ENCODE measurements around the gene CEP112.

CEP112 gene

DNA sequence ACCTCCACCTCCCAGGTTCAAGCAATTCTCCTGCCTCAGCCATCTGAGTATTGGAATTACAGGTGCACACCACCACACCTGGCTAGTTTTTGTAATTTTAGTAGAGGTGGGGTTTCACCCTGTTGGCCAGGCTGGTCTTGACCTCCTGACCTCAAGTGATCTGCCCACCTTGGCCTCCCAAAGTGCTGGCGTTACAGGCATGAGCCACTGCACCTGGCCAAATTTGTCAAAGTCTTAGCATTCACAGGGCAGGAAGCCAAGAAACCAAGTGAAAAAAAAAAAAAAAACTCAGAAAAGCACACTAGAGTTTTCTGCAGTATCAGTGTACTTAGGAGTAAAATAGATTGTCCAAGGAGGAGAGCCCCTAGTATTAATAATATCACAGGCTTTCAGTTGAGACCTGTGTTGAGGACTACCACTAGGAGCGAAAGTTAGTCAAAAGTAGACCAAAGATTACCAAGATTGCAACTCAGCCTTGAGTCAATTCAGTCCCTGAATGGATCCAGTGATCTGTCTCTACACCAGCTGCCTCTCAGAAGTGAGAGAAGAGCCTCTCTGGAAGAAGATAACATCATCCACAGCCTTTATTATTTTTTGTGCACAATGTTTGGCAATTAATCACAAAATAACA, 159.7 kb downstream of the CEP112 start:
- no peak overlapping the region for H3K4me3 ChIP-seq (ENCODE audit: low read depth, low read length)
- TF ChIP-seq, protein P1, sequence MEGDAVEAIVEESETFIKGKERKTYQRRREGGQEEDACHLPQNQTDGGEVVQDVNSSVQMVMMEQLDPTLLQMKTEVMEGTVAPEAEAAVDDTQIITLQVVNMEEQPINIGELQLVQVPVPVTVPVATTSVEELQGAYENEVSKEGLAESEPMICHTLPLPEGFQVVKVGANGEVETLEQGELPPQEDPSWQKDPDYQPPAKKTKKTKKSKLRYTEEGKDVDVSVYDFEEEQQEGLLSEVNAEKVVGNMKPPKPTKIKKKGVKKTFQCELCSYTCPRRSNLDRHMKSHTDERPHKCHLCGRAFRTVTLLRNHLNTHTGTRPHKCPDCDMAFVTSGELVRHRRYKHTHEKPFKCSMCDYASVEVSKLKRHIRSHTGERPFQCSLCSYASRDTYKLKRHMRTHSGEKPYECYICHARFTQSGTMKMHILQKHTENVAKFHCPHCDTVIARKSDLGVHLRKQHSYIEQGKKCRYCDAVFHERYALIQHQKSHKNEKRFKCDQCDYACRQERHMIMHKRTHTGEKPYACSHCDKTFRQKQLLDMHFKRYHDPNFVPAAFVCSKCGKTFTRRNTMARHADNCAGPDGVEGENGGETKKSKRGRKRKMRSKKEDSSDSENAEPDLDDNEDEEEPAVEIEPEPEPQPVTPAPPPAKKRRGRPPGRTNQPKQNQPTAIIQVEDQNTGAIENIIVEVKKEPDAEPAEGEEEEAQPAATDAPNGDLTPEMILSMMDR (IDR thresholded peaks at IDR 0.05; ENCODE audit: control insufficient read depth, extremely low read depth, insufficient read depth), result no peak
- DNase-seq (ENCODE audit: low read depth), result no peak

DNA sequence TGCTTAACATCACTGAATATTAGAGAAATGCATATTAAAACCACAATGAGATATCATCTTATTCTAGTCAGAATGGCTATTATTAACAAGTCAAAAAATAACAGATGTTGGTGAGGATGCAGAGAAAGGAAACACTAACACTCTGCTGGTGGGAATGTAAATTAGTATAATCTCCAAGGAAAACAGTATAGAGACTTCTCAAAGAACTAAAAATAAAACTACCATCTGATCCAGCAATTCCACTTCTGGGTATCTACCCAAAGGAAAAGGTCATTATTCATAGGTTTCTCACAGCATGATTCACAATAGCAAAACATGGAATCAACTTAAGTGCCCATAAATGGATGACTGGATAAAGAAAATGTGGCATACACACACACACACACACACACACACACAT, 166.4 kb downstream of the CEP112 start:
- DNase-seq (ENCODE audit: low read depth), result no peak
- TF ChIP-seq, protein P1 (IDR thresholded peaks at IDR 0.05; ENCODE audit: control insufficient read depth, extremely low read depth, insufficient read depth), result no peak
- no peak overlapping the region for H3K4me3 ChIP-seq (ENCODE audit: low read depth, low read length)

DNA sequence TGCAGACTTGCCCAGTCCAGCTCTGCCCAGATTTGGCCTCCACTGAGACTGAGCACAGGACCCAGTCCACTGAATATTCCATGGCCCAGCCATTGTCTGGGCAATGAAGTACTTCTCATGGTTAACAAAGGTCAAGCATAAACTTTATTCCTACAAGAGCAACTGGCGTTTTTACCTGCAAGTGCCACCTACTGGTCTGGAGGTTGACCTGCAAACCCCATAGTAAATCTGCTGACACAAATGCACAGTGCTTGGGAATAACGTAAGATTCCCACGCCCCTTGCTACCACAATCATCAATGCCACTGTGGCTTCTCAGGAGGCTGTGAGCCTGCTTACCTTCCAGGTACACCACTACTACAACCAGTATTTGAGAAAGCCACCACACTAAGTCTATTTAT, 170.2 kb downstream of the CEP112 start:
- H3K4me3 ChIP-seq (ENCODE audit: low read depth, low read length), result no peak overlapping the region
- TF ChIP-seq, protein P1 (IDR thresholded peaks at IDR 0.05; ENCODE audit: control insufficient read depth, extremely low read depth, insufficient read depth), result 0 out of 2 replicates have a peak, but pooled peaks have one; percentile 11
- no peak for DNase-seq (ENCODE audit: low read depth)

DNA sequence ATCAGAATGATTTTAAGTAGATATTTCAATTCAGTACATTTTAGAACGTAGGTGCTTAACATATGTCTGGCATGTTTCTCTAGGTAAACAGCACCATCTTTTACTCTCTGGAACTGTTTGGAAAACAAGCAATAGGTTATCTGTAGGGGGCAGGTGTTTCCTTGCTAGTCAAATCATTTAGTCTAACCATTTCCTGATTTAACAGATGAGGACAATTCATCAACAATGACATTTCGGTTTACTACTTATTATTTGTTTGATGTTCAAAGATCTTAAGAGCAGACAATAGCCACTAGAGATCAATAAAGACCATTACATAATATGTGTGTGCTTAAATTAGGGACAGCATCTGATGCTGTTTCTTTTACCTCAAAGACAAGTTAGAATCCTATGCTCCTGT, 173.1 kb downstream of the CEP112 start:
- H3K4me3 ChIP-seq (ENCODE audit: low read depth, low read length), result no peak overlapping the region
- no peak for DNase-seq (ENCODE audit: low read depth)
- TF ChIP-seq, protein P1 (IDR thresholded peaks at IDR 0.05; ENCODE audit: control insufficient read depth, extremely low read depth, insufficient read depth), result no peak

DNA sequence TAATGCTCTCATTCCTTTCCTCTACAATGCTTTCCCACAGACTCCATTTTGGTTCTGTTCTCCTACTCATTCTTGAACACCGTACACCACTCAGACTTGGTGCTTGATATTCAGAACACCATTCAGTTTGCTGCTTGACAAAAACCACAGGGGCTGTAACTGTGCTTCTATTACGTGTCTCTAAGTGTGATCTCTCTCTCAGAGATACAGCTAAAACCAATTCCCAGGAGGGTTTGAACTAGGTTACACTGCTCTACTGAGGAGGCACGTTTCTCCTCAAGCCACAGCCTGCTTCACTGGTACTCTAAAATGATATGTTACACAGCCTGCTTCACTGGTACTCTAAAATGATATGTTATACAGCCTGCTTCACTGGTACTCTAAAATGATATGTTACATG, 175.7 kb downstream of the CEP112 start:
- TF ChIP-seq, protein P1 (IDR thresholded peaks at IDR 0.05; ENCODE audit: control insufficient read depth, extremely low read depth, insufficient read depth), result no peak
- H3K4me3 ChIP-seq (ENCODE audit: low read depth, low read length), result no peak overlapping the region
- DNase-seq (ENCODE audit: low read depth), result no peak

DNA sequence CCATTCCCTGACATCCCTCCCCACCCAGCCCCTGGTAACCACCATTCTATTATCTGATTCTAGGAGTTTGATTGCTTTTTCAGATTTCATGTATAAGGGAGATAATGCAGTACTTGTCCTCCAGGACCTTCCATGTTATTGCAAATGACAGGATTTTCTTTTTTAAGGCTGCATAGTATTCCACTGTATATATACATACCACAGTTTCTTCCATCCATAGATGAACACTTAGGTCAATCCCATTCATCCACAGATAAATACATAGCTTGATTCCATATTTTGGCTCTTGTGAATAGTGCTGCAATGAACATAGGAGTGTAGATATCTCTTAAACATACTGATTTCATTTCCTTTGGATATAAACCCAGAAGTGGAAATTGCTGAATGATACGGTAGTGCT, 183.3 kb downstream of the CEP112 start:
- TF ChIP-seq, protein P1 (IDR thresholded peaks at IDR 0.05; ENCODE audit: control insufficient read depth, extremely low read depth, insufficient read depth), result no peak
- no peak overlapping the region for H3K4me3 ChIP-seq (ENCODE audit: low read depth, low read length)
- DNase-seq (ENCODE audit: low read depth), result no peak

DNA sequence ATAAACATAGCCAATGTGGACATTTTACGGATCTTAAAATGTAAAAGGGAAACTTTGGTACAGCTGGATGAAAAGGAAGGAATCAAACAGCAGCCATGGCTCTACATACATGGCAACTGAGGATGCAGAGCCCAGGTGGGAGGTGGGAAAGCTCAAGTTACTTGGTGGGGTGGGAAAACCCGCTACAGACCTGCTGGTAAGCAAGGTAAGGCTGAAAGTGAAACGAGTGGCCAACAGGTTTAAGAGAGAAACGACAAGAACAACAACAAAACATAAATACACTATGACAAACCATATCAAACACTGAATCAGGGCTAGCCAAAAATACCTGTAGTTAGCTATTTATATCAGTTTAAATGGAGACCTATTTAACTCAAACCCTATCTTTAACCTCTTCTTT, 185.3 kb downstream of the CEP112 start:
- TF ChIP-seq, protein P1 (IDR thresholded peaks at IDR 0.05; ENCODE audit: control insufficient read depth, extremely low read depth, insufficient read depth), result no peak
- DNase-seq (ENCODE audit: low read depth), result no peak
- no peak overlapping the region for H3K4me3 ChIP-seq (ENCODE audit: low read depth, low read length)
